HL-60 (cell line): ENCODE results near the gene CNBP.
A peak's percentile ranks its signal among the peaks of the same experiment; 100 is the strongest.
"Not testable (repeated sequence)": the region's sequence is repeated elsewhere in the genome, so short reads cannot be mapped to it uniquely, and the experiment has no call there.

Experiments used
- DNase-seq, 2 experiments: peaks; one replicate each; pipeline ENCODE4 v3.0.0-alpha.2; 2010 to 2020; ENCODE audit warnings: low read depth in 1 of 2, low spot score in 1 of 2
- H3K27ac ChIP-seq: fragments of 250-450 bp; sonication (Bioruptor Pico); replicated peaks from 2 replicates; pipeline ENCODE4 v1.5.1; 2020; ENCODE audit warnings: mild to moderate bottlenecking, moderate library complexity
- H3K27me3 ChIP-seq: fragments of 250-450 bp; sonication (Bioruptor Pico); 2 replicates; pipeline ENCODE4 v1.5.1; 2021; ENCODE audit warnings: mild to moderate bottlenecking, moderate library complexity; ENCODE audit not compliant: insufficient read depth, poor library complexity, severe bottlenecking
- H3K4me3 ChIP-seq: replicated peaks from 2 replicates; pipeline ENCODE4 v1.5.1; 2011; ENCODE audit warnings: mild to moderate bottlenecking, control low read depth, low read length; ENCODE audit not compliant: insufficient read depth
- CTCF ChIP-seq: IDR thresholded peaks from one replicate; pipeline ENCODE4 v1.5.1; 2011; ENCODE audit warnings: low read length, control low read depth, inconsistent platforms; ENCODE audit not compliant: insufficient read depth
- GABPA ChIP-seq: IDR thresholded peaks from 2 replicates; pipeline ENCODE4 v1.6.1; 2012; ENCODE audit warnings: low read depth
- POLR2AphosphoS5 ChIP-seq: IDR thresholded peaks from 2 replicates; pipeline ENCODE4 v1.6.1; 2012; ENCODE audit warnings: low read depth
- REST ChIP-seq: IDR thresholded peaks from 2 replicates; pipeline ENCODE4 v1.6.1; 2012; ENCODE audit warnings: low read depth; ENCODE audit not compliant: insufficient replicate concordance
- SPI1 ChIP-seq: IDR thresholded peaks from 2 replicates; pipeline ENCODE4 v1.6.1; 2012; ENCODE audit warnings: low read depth, mild to moderate bottlenecking, borderline replicate concordance

CNBP gene

GRCh38 chr3:129224984-129225393, 41.3 kb upstream of the CNBP start:
- H3K27ac ChIP-seq: peak overlapping the region; percentile 64
- peak; percentile 84 to 88 for DNase-seq
- TF ChIP-seq REST (peak; percentile 11), GABPA (peak; percentile 26; the same call in 1 of the 2 replicates), POLR2AphosphoS5 (peak; percentile 57), SPI1 (peak; percentile 82), CTCF (no peak)
- peak overlapping the region; percentile 13; the same call in 1 of the 2 replicates for H3K4me3 ChIP-seq
- no peaks in the 10 kb centered on the region for H3K27me3 ChIP-seq

- not testable (repeated sequence) for DNase-seq, H3K4me3 ChIP-seq, H3K27me3 ChIP-seq
- H3K27ac ChIP-seq: peak overlapping the region; percentile 64
Observed at GRCh38 chr3:129224387-129224786, 40.7 kb upstream of the CNBP start.

- TF ChIP-seq SPI1 (no peak), GABPA (no peak), REST (no peak), POLR2AphosphoS5 (no peak), CTCF (no peak)
Observed at GRCh38 chr3:129218742-129219141, 35.0 kb upstream of the CNBP start.

DNA sequence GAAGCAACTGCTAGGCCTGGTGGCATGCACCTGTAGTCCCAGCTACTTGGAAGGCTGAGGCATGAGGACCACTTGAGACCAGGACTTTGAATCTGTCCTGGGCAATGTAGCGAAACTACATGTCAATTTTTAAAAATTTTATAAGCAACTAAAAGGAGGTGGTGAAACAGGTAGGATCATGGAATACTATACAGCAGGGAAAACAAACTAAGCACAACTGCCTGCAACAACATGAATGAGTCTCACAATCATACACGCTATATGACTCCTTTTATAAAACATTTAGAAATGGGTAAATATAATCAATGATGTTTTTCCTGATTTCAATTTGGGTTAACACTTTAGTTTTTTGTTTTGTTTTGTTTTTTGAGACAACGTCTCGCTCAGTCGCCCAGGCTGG, 29.5 kb upstream of the CNBP start:
- Histone ChIP-seq H3K4me3 (no peak overlapping the region), H3K27me3 (no peaks in the 10 kb centered on the region), H3K27ac (no peak overlapping the region)
- DNase-seq: no peak
- TF ChIP-seq GABPA (no peak), SPI1 (no peak), REST (no peak), CTCF (no peak), POLR2AphosphoS5 (no peak)

More at GRCh38 chr3:129218742-129219141, 35.0 kb upstream of the CNBP start:
- no peak overlapping the region for H3K27ac ChIP-seq
- DNase-seq: no peak
- H3K4me3 ChIP-seq: no peak overlapping the region
- no peaks in the 10 kb centered on the region for H3K27me3 ChIP-seq
